Activated CD8-positive, alpha-beta T cell treated with anti-CD3 and anti-CD28 coated beads for 36 hours (primary cell): Measurements from ENCODE around the gene TXLNA. TPM values are rescaled to one million over a fixed set of nuclear protein-coding genes. Genes with fewer than 3 reads are reported as not detected.
A peak's percentile ranks its signal among the peaks of the same experiment; 100 is the strongest.

Source experiments
- ATAC-seq: fragments of 200-7000 bp; cut with Tn5 transposase; one replicate; pipeline ENCODE4 v1.10.0; 2021; ENCODE audit warnings: mild to moderate bottlenecking, moderate library complexity
- CTCF ChIA-PET: fragments of 350-600 bp; sonication (Branson Sonifier 250); formaldehyde crosslinking; loops from one replicate; lab custom pipeline; 2021; ENCODE audit warnings: antibody characterized with exemption; lab: Charles Lee
- POLR2A ChIA-PET: fragments of 350-600 bp; sonication (Branson Sonifier 250); formaldehyde crosslinking; loops from one replicate; lab custom pipeline; 2021; ENCODE audit warnings: antibody characterized with exemption; lab: Charles Lee
- DNase-seq: peaks from one replicate; pipeline ENCODE4 v3.0.0-alpha.2; 2020
- H3K27ac Mint-ChIP-seq: one replicate; pipeline ENCODE4 v1.8.0; 2021; ENCODE audit warnings: mild to moderate bottlenecking, mixed read lengths
- H3K27me3 Mint-ChIP-seq: one replicate; pipeline ENCODE4 v1.8.0; 2021; ENCODE audit warnings: mixed read lengths
- H3K36me3 Mint-ChIP-seq: one replicate; pipeline ENCODE4 v1.8.0; 2021; ENCODE audit warnings: low read depth, mixed read lengths
- H3K4me1 Mint-ChIP-seq: one replicate; pipeline ENCODE4 v1.8.0; 2021; ENCODE audit warnings: low read depth, mixed read lengths
- H3K4me3 Mint-ChIP-seq: one replicate; pipeline ENCODE4 v1.8.0; 2021; ENCODE audit warnings: mild to moderate bottlenecking, moderate library complexity, mixed read lengths
- H3K9me3 Mint-ChIP-seq: one replicate; pipeline ENCODE4 v1.8.0; 2021; ENCODE audit warnings: mixed read lengths
- intact Hi-C: fragments of 100-400 bp; cut with micrococcal nuclease; formaldehyde crosslinking; loops from one replicate; pipeline ENCODE4 v1.10.0; 2022
- total RNA-seq, 2 experiments: library from RNA; stranded (reverse); gene quantifications; one replicate each; pipeline ENCODE4 v1.2.3, GENCODE V29; 2021
- TF ChIP-seq, protein P1 (sequence below): fragments of 200-600 bp; IDR thresholded peaks from one replicate; pipeline ENCODE4 v1.8.0; 2022; ENCODE audit warnings: antibody characterized with exemption, mild to moderate bottlenecking

Gene TXLNA
- total RNA-seq, 2 experiments from 2014 or later = 71.5 to 73.3 TPM

- Mint-ChIP-seq H3K9me3 (no peaks in the 10 kb centered on the region), H3K27me3 (no peaks in the 10 kb centered on the region), H3K4me1 (peaks cover 14% of the 10 kb centered on the region), H3K27ac (peak overlapping the region; percentile 16), H3K36me3 (peaks cover 37% of the 10 kb centered on the region), H3K4me3 (no peak overlapping the region)
- DNase-seq (no peak), ATAC-seq (no peak)
- POLR2A ChIA-PET = interaction anchor here (1.0 to 2.3 kb wide), 3 partner anchors 12 to 42 kb away, joined by 4 to 16 read pairs (median 7); no protein-coding TSS in a partner anchor
- TF ChIP-seq, protein P1, sequence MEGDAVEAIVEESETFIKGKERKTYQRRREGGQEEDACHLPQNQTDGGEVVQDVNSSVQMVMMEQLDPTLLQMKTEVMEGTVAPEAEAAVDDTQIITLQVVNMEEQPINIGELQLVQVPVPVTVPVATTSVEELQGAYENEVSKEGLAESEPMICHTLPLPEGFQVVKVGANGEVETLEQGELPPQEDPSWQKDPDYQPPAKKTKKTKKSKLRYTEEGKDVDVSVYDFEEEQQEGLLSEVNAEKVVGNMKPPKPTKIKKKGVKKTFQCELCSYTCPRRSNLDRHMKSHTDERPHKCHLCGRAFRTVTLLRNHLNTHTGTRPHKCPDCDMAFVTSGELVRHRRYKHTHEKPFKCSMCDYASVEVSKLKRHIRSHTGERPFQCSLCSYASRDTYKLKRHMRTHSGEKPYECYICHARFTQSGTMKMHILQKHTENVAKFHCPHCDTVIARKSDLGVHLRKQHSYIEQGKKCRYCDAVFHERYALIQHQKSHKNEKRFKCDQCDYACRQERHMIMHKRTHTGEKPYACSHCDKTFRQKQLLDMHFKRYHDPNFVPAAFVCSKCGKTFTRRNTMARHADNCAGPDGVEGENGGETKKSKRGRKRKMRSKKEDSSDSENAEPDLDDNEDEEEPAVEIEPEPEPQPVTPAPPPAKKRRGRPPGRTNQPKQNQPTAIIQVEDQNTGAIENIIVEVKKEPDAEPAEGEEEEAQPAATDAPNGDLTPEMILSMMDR = no peak
- CTCF ChIA-PET = interaction anchor here (1.2 to 3.2 kb wide), 5 partner anchors 11 to 20 kb away, joined by 3 to 17 read pairs (median 9); no protein-coding TSS in a partner anchor
- intact Hi-C loops = no loop called here
Measured at GRCh38 chr1:32228771-32229170, 49.3 kb downstream of the TXLNA start.

DNA sequence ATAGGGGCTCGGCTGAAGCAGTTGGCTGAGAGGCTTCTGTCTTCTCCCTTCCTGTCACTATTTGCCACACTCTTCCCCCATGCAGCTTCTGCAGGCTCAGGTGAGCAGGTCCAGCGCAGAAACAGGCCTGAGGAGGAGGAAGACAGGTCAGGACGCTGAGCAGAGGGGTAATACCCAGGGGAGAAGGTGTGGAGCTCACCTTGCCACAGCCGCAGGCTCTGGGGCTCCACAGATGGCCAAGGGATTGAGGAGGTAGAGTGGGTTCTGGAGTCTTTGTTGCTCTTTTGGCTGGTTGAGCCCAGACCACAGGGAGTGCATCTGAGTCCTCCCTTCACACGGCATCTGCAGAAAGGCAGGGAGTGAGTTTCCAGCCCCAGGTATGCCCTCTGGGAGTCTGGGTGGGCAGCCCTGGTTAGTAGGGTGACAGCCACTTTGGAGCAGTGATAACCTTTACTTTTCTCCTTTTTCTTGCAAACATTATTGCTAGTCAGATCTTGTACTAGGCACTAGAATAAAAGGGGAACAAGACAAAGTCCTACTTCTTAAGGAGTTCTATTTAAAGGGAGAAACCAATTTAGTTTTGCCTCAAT is 52.5 kb downstream of the TXLNA start:
- ChIA-PET CTCF (interaction anchor here (1.6 to 1.8 kb wide), 2 partner anchors 9 to 16 kb away, joined by 6 to 8 read pairs; partner anchors contain the start of gene FAM167B), POLR2A (interaction anchor here (0.6 to 1.5 kb wide), 7 partner anchors 8 to 36 kb away, joined by 3 to 9 read pairs (median 4); partner anchors contain the start of gene LCK)
- DNase-seq (no peak), ATAC-seq (no peak)
- intact Hi-C loops = no loop called here
- H3K27ac Mint-ChIP-seq = no peak overlapping the region
- no peaks in the 10 kb centered on the region for H3K9me3 Mint-ChIP-seq
- no peaks in the 10 kb centered on the region for H3K27me3 Mint-ChIP-seq
- peaks cover 23% of the 10 kb centered on the region for H3K36me3 Mint-ChIP-seq
- TF ChIP-seq, protein P1 = no peak
- H3K4me3 Mint-ChIP-seq = no peak overlapping the region
- H3K4me1 Mint-ChIP-seq = no peaks in the 10 kb centered on the region

GRCh38 chr1:32232558-32233304 is 53.3 kb downstream of the TXLNA start:
- intact Hi-C loops = no loop called here
- H3K27ac Mint-ChIP-seq = no peak overlapping the region
- POLR2A ChIA-PET = interaction anchor here (1.1 to 1.4 kb wide), 3 partner anchors 10 to 22 kb away, joined by 3 to 4 read pairs (median 4); no protein-coding TSS in a partner anchor
- no peaks in the 10 kb centered on the region for H3K27me3 Mint-ChIP-seq
- CTCF ChIA-PET = interaction anchor here (1.6 to 1.8 kb wide), 2 partner anchors 8 to 15 kb away, joined by 6 to 8 read pairs; partner anchors contain the start of gene FAM167B
- H3K9me3 Mint-ChIP-seq = no peaks in the 10 kb centered on the region
- no peak overlapping the region for H3K4me3 Mint-ChIP-seq
- ATAC-seq (no peak), DNase-seq (no peak)
- no peaks in the 10 kb centered on the region for H3K4me1 Mint-ChIP-seq
- TF ChIP-seq, protein P1 = no peak
- H3K36me3 Mint-ChIP-seq = peaks cover 20% of the 10 kb centered on the region

DNA sequence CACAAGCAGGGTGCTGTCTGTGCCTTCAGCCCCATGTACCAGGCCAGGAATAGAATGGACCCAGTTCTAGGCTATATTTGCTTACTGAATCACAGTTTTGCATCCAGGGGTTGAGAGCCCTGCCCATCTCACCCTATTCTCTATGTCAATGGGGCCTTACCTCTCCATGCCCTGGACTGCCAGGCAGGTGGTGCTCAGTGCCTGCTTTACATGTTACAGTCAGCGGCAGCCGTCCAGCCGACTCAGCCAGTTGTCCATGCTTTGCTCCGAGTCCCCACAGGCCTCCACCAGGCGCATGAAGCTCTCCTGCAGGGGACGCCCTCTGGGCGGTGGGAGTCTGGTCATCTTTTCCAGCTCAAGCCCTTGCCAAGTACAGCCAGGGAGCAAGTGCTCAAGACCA is 55.3 kb downstream of the TXLNA start:
- Mint-ChIP-seq H3K4me1 (no peaks in the 10 kb centered on the region), H3K36me3 (peaks cover 6% of the 10 kb centered on the region), H3K27ac (no peak overlapping the region), H3K27me3 (no peaks in the 10 kb centered on the region), H3K4me3 (no peak overlapping the region), H3K9me3 (no peaks in the 10 kb centered on the region)
- TF ChIP-seq, protein P1 = no peak
- ATAC-seq (no peak), DNase-seq (no peak)
- POLR2A ChIA-PET = no interaction called here
- CTCF ChIA-PET = interaction anchor here (0.8 to 1.2 kb wide), 3 partner anchors 15 to 101 kb away, joined by 3 to 4 read pairs (median 3); partner anchors contain the start of gene MARCKSL1
- intact Hi-C loops = no loop called here
